ENCODE data around the gene TEKTIP1.
A peak's percentile ranks its signal among the peaks of the same experiment; 100 is the strongest.

The TEKTIP1 gene

DNA sequence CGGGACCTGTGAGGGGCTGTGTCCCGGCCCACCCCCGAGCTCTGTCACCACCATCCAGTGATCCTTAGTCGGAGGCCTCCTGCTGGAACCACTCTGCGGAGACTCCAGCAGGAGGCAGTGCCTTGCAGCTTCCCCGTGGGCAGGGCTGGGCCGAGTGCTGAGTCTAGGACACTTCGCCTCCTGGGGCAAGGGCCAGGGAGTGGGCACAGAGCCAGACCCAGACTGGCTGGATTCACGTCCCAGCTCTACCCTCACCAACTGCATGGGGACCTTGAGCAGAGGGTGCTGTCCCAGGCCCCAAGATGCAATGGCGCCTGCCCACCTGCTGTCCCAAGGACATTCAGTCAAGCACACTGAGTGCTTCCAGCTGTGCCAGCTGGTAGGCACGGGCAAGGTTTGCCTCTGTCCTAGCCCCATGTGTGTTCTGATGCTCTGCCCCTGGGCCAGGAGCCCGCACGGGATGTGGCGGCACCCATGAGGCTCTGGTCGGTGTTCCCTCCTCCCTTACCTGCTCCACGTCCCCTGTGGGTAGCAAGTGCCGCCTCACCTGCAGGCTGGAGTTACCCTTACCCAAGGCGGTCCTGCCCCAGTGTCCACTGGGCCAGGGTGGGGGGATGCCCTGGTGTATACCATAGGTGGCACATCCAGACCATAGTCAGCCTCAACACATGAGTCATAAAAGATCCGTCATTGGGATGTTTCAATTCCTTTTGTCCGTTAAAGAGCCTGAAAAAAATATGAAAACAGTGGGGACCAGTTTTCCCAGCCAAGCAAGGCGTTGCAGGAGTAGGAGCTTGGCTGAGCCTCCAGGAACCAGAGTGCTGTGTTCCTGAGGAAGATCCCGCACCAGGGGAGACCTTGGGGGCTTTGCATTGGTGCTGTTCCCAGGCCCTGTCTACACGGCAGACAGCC is 25.5 kb upstream of the TEKTIP1 start:
- DNase-seq = no peak
- Mint-ChIP-seq H3K27ac (no peak overlapping the region), H3K4me3 (no peak overlapping the region), H3K36me3 (ENCODE audit: low read depth) (peaks cover 4% of the 10 kb centered on the region), H3K4me1 (peaks cover 59% of the 10 kb centered on the region), H3K27me3 (no peaks in the 10 kb centered on the region), H3K9me3 (no peaks in the 10 kb centered on the region)
- no peak for ATAC-seq

DNA sequence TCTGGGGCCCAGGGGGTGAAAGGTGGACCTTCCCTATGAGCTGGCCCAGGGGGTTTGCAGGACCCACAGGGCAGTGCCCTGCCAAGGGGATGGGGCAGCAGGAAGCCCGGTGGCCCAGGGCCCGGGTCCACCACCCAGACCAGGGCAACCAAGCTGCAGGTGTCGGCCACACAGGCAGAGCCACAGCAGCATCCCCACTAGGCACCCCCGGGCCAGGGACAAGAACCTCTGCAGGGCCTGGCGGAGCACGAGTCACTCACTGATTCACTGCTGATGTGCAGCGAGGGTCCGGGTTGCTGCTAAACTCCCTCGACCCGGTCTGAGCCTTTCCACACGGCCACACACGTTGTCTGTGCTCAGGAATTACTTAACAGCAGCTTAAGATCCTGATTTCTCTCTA is 24.0 kb upstream of the TEKTIP1 start:
- no peak for ATAC-seq
- DNase-seq = no peak
- peaks cover 49% of the 10 kb centered on the region for H3K4me1 Mint-ChIP-seq
- H3K4me3 Mint-ChIP-seq = no peak overlapping the region
- no peaks in the 10 kb centered on the region for H3K9me3 Mint-ChIP-seq
- no peaks in the 10 kb centered on the region for H3K27me3 Mint-ChIP-seq
- no peak overlapping the region for H3K27ac Mint-ChIP-seq
- H3K36me3 Mint-ChIP-seq (ENCODE audit: low read depth) = no peaks in the 10 kb centered on the region

DNA sequence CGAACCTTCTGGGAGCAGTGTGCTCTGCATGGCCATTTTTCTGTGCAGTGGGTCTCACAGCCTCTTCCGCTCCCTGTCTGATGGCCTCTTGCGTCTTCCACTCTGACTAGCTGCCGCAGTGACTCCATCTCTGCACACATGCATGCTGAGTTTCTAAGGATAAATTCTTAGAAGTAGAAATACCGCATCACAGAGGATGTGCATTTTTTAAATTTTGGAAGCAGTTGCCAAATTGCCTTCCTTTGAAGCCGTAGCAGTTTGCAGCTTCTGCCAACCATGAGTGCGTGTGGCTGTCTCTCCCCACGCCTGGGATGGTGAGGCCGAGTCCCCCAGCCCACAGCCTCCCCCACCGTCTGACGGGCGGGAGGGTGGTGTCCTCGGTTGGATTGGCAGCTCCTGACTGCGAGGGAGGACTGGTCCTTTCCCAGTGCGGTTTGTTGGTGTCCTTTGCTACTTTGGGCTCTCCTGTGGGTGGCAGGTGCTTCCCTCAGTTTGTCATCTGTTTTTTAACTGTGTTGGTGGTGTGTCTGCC is 23.0 kb upstream of the TEKTIP1 start:
- H3K4me3 Mint-ChIP-seq = no peak overlapping the region
- H3K36me3 Mint-ChIP-seq (ENCODE audit: low read depth) = no peaks in the 10 kb centered on the region
- no peaks in the 10 kb centered on the region for H3K27me3 Mint-ChIP-seq
- ATAC-seq = no peak
- no peak for DNase-seq
- H3K27ac Mint-ChIP-seq = no peak overlapping the region
- no peaks in the 10 kb centered on the region for H3K9me3 Mint-ChIP-seq
- H3K4me1 Mint-ChIP-seq = peaks cover 41% of the 10 kb centered on the region

DNA sequence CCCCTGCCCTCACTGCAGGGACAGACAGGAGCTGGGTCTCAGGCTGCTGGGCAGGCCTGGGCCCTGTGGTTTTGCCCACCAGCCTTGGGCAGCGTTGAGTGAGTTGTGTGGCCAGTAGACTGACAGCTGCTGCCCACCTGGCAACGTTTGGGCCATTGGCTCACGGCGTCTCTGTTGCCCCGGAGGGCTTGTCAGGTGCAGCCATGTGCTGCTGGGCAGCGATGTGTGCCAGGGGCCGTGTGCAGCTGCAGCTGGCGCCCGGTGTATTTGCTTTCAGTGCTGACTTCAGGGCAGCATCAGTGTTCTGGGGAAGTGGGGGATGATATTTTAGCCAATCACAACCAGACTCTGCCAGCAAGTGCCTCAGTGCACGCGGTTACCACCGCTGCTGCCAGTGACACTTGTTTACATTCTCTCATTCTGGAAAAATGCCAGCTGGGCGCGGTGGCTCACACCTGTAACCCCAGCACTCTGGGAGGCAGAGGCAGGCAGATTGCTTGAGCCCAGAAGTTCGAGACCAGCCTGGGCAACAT is 22.2 kb upstream of the TEKTIP1 start:
- H3K4me1 Mint-ChIP-seq = peaks cover 40% of the 10 kb centered on the region
- no peak overlapping the region for H3K27ac Mint-ChIP-seq
- ATAC-seq (peak; percentile 13), DNase-seq (peak; percentile 31)
- peaks cover 3% of the 10 kb centered on the region for H3K36me3 Mint-ChIP-seq (ENCODE audit: low read depth)
- no peaks in the 10 kb centered on the region for H3K9me3 Mint-ChIP-seq
- H3K4me3 Mint-ChIP-seq = no peak overlapping the region
- no peaks in the 10 kb centered on the region for H3K27me3 Mint-ChIP-seq

DNA sequence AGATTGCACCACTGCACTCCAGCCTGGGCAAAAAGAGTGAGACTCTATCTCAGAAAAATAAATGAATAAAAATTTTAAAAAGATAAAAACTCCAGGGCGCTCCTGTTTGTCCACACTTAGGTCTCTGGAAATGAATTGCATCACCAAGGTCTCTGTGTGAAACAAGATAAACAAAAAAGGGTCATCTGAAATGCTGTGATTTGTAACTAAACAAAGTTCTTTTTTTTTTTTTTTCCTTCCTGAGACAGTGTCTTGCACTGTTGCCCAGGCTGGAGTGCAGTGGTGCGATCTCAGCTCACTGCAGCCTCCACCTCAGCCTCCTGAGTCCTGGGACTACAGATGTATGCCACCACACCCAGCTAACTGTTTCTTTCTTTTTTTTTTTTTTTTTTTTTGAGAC is 21.3 kb upstream of the TEKTIP1 start:
- Mint-ChIP-seq H3K27me3 (no peaks in the 10 kb centered on the region), H3K4me1 (peaks cover 35% of the 10 kb centered on the region), H3K4me3 (no peak overlapping the region), H3K9me3 (no peaks in the 10 kb centered on the region), H3K27ac (no peak overlapping the region), H3K36me3 (ENCODE audit: low read depth) (peaks cover 3% of the 10 kb centered on the region)
- ATAC-seq = no peak
- no peak for DNase-seq

DNA sequence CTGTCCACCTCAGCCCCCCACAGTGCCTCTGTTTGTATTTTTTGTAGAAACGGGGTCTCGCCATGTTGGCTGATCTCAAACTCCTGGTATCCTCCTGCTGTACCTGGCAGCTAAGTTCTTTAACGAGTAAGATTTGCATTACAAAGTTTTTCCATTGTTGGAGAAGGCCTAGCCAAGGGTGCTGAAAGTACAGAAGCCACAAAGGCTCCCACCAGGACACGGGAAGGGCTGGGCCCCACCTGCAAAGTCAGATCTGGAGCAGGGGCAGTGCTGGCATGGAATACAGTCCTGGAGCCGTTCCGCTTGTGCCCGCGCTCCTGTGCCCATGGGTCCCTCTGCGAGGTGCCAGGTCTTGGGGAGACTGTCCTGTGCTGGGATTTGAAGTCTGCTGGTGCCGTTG is 20.7 kb upstream of the TEKTIP1 start:
- Mint-ChIP-seq H3K36me3 (ENCODE audit: low read depth) (peaks cover 3% of the 10 kb centered on the region), H3K9me3 (no peaks in the 10 kb centered on the region), H3K4me1 (peaks cover 35% of the 10 kb centered on the region), H3K4me3 (no peak overlapping the region), H3K27me3 (no peaks in the 10 kb centered on the region), H3K27ac (no peak overlapping the region)
- ATAC-seq (no peak), DNase-seq (no peak)

DNA sequence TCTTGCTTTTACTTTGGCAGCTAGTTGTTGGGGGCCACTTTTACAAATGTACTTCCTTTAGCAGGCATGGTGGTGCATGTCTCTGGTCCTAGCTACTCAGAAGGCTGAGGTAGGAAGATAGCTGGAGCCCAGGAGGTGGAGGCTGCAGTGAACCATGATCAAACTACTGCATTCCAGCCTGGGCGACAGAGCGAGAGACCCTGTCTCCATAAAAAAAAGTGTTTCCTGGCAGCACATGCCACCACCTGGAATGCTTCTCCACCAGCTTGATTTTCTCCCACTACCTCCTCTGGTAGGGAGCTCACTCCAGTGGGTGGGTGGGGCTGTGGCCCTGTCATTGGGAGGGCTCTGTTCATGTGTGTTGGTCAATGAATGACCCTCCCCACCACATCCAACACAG is 20.3 kb upstream of the TEKTIP1 start:
- no peak for DNase-seq
- Mint-ChIP-seq H3K27ac (no peak overlapping the region), H3K4me1 (peaks cover 35% of the 10 kb centered on the region), H3K27me3 (no peaks in the 10 kb centered on the region), H3K4me3 (no peak overlapping the region), H3K9me3 (no peaks in the 10 kb centered on the region), H3K36me3 (ENCODE audit: low read depth) (peaks cover 3% of the 10 kb centered on the region)
- no peak for ATAC-seq

DNA sequence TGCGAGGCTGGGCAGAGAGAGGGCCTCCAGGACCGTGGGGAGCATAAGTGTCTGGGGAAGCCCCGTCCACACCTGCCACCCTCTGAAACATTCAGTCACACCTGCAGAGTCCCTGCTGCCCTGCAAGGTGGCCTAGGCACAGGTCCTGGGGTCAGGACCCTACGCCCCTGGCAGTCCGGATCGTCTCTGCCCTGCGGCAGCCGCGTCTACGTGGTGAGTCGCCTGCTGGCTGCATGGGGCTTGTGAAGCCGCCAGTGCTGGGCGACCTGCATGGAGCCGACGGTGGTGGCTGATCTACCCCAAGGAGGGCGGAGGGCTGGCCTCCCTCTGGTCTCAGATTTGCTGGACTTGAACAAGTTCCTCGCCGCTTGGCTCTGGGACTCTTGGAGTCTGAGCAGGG is 19.8 kb upstream of the TEKTIP1 start:
- Mint-ChIP-seq H3K27ac (no peak overlapping the region), H3K27me3 (no peaks in the 10 kb centered on the region)

DNA sequence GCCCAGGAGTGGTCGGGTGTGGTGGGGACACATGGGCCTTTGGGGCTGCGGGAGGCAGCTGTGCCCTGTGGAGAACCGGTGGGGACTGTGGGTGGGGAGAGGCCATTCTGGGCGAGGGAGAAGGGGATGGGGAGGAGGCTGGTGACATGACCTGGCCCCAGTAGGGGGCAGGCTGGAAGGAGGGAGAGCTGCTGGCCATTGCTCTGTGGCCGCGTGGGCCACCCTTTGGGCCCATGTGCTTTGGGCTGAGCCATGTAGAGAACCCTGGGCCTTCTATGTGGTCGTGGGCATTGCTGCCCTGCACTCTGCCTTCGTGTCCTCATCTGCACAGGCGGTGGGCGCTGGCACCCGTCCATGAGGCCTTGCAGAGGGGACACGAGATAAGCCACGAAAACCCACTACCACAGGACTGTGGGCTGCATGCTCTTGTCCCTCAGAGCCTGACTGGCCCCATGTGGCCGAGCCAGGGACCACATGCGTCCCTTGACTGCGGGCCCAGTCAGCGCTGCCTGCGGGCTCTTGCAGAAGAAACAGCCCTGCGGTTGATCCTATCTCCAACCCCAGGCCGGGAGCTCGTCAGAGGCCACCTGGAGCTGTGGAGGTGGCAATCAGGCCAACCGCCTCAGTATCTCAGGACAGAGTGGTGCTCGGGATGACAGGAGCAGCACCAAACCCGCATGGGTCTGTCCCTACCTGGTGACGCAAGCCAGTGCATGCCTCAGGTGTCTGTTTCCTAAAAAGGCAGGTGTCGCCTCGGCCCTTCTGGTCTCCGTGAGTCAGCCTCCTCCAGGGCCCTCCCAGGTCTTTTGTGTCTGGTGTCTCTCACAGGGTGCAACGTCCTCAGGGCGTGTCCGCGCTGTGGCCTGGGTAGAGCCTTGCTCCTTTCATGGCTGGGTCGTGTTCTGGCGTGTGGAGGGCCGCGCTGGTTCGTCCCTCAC is 18.5 kb upstream of the TEKTIP1 start:
- no peak overlapping the region for H3K4me3 Mint-ChIP-seq
- H3K27ac Mint-ChIP-seq = no peak overlapping the region
- H3K9me3 Mint-ChIP-seq = no peaks in the 10 kb centered on the region
- peaks cover 3% of the 10 kb centered on the region for H3K36me3 Mint-ChIP-seq (ENCODE audit: low read depth)
- ATAC-seq (no peak), DNase-seq (no peak)
- H3K27me3 Mint-ChIP-seq = no peaks in the 10 kb centered on the region
- H3K4me1 Mint-ChIP-seq = peaks cover 28% of the 10 kb centered on the region

More for the DNA sequence above, 19.8 kb upstream of the TEKTIP1 start:
- H3K9me3 Mint-ChIP-seq = no peaks in the 10 kb centered on the region
- H3K36me3 Mint-ChIP-seq (ENCODE audit: low read depth) = peaks cover 3% of the 10 kb centered on the region
- ATAC-seq (no peak), DNase-seq (no peak)
- H3K4me3 Mint-ChIP-seq = no peak overlapping the region
- H3K4me1 Mint-ChIP-seq = peaks cover 34% of the 10 kb centered on the region

DNA sequence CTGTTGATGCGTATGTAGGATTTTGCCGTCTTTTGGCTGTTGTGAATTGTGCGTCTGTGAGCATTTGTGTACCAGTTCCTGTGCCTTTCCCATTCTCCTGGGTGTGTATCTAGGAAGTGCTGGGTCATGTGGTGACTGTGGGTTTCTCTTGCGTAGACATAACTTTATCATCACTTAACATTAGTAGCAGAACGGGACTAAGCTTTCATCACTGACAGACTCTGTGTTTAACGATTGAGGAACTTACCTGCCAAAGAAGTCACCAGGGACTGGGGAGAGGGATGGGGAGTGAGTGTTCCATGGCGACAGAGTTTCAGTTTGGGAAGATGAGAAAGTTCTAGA is 17.9 kb upstream of the TEKTIP1 start:
- H3K36me3 Mint-ChIP-seq (ENCODE audit: low read depth) = peaks cover 3% of the 10 kb centered on the region
- DNase-seq (no peak), ATAC-seq (no peak)
- no peaks in the 10 kb centered on the region for H3K27me3 Mint-ChIP-seq
- no peak overlapping the region for H3K27ac Mint-ChIP-seq
- no peaks in the 10 kb centered on the region for H3K9me3 Mint-ChIP-seq
- H3K4me1 Mint-ChIP-seq = peaks cover 23% of the 10 kb centered on the region
- no peak overlapping the region for H3K4me3 Mint-ChIP-seq

DNA sequence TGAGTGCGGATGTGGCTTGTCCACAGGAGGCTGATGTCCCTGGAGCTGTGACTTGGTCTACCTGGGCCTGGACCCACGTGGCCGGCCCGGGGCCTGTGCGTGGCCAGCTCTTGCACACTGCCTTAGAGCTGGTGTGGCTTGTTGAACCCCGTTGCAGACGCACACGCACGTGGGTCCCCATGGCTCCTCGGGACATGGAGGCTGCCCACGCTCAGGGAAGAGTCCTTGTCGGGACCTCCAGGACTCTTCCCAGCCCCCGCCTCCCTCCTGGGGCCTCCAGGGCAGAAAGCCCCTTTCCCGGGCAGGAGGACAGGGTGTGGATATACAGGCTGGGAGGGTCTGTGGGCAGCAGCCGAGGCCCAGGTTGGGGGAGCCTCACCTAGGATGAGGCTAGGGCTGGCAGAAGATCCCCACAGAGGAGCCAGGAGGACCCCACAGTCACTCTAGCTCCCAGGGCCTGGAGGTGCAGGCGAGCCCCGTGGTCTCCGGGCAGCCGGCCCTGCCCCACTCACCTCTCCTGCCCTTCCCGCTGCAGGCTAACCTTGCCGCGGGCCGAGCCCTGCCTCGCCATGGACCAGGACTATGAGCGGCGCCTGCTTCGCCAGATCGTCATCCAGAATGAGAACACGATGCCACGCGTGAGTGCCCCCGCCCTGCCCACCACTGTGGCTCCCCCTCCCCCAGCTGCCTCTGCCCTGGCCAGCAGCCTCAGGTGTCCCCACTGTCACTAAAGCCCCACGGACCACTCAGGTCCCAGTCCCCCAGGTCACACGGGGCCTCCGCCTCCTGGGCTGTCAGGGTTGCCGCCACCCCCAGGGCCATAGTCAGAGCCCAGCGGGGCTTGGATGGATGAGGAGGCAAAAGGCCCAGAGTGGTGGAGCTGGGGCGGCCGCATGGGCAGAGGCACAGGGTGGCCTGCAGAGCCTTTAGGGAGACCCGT is 16.3 kb upstream of the TEKTIP1 start:
- no peak for DNase-seq
- ATAC-seq = no peak
- no peak overlapping the region for H3K27ac Mint-ChIP-seq
- no peaks in the 10 kb centered on the region for H3K9me3 Mint-ChIP-seq
- peaks cover 12% of the 10 kb centered on the region for H3K4me1 Mint-ChIP-seq
- no peaks in the 10 kb centered on the region for H3K27me3 Mint-ChIP-seq
- no peak overlapping the region for H3K4me3 Mint-ChIP-seq
- H3K36me3 Mint-ChIP-seq (ENCODE audit: low read depth) = peaks cover 6% of the 10 kb centered on the region

DNA sequence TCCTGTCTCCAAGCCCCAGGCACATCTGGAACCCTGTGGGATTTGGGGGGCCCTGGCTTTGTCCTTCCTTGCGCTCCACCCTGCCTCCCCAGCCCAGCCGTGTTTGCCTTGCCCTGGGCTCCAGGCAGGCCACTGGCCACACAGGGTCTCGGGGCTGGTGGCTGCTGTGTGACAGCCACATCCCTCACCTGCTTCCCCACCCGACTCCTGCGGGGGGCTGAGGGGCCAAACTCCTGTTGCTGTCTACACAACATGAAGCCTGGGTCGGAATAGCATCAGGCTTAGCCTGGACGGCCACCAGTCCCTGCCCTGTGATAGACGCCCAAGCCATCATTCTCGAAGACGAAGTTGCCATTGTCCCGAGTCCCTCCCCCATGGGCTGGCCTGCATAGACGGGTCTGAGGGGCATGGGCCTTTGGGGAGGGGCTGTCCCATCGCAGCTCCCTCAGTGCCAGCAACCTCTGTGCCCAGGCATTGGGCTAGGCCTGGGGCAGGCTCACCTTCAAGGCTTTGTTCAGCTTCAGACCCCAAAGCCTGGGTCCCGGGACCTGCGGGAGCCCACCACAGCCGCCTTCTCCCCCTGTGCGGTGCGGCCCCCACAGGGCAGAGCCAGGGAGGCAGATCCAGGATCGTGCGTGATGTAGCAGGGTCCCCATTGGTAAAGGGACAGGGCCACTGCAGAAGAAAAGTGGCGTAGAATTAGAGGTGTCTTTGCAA is 15.5 kb upstream of the TEKTIP1 start:
- no peaks in the 10 kb centered on the region for H3K27me3 Mint-ChIP-seq

DNA sequence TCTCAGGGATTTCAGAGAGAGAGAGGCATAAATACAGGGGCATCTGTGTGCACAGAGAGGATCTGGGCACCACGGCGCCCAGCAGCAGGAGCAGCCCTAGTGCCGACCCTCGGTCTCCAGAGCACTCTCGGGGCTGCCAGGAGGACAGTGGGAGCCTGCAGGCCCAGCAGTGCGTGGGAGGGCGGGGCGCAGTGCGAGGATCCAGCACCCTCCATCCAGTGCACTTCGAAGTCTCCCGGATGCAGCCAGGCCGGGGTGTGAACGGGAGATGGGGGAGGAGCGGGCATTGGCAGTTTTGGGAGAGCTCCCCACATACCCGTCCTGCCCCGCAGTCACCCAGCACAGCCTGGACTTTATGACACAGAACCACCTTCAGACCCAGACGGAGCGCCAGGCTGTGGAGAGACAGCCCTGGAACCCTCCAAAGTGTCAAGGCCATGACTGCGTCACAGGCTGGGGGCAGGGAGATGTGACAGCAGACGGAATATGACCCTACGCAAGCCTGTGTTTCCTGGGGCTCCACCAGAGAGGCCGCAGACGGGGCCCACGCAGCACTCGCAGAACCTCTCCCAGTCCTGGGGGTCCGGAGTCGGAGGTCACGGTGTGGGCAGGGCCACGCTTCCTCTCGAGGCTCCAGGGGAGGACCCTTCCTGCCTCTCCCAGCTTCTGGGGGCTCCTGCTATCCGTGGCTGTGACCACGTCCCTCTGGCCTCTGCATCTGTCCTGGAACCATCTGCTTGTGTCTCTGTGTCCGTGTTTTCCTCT is 14.7 kb upstream of the TEKTIP1 start:
- H3K36me3 Mint-ChIP-seq (ENCODE audit: low read depth) = peaks cover 6% of the 10 kb centered on the region
- no peaks in the 10 kb centered on the region for H3K9me3 Mint-ChIP-seq
- peaks cover 2% of the 10 kb centered on the region for H3K4me1 Mint-ChIP-seq
- DNase-seq (no peak), ATAC-seq (no peak)
- H3K27ac Mint-ChIP-seq = no peak overlapping the region
- H3K27me3 Mint-ChIP-seq = no peaks in the 10 kb centered on the region
- no peak overlapping the region for H3K4me3 Mint-ChIP-seq

More for the DNA sequence above, 15.5 kb upstream of the TEKTIP1 start:
- H3K27ac Mint-ChIP-seq = no peak overlapping the region
- ATAC-seq = no peak
- DNase-seq = no peak
- peaks cover 5% of the 10 kb centered on the region for H3K4me1 Mint-ChIP-seq
- H3K9me3 Mint-ChIP-seq = no peaks in the 10 kb centered on the region
- peaks cover 6% of the 10 kb centered on the region for H3K36me3 Mint-ChIP-seq (ENCODE audit: low read depth)
- no peak overlapping the region for H3K4me3 Mint-ChIP-seq
